Upper lobe of left lung (tissue), 6 donors: Measurements from ENCODE around the gene EVA1B. TPM values are rescaled to one million over a fixed set of nuclear protein-coding genes. Genes with fewer than 3 reads are reported as not detected.

ENCODE experiments used
- ATAC-seq, 2 donors: fragments of 200-7000 bp; cut with Tn5 transposase; one replicate each; pipeline ENCODE4 v1.9.1; 2022; ENCODE audit warnings: mild to moderate bottlenecking in 2 of 2, moderate library complexity in 2 of 2; ENCODE audit not compliant: low FRiP score in 2 of 2
- DNase-seq, 2 donors: peaks; one replicate each; pipeline ENCODE4 v3.0.0-alpha.2; 2019 to 2020
- H3K27ac ChIP-seq, 4 donors: fragments of 200-600 bp; sonication (generic); one replicate each; pipeline ENCODE4 v1.5.1; 2016 to 2019
- H3K27me3 ChIP-seq, 4 donors: fragments of 200-600 bp; sonication (generic); one replicate each; pipeline ENCODE4 v1.5.1; 2017 to 2019
- H3K36me3 ChIP-seq, 4 donors: fragments of 200-600 bp; sonication (generic); one replicate each; pipeline ENCODE4 v1.5.1; 2016 to 2019
- H3K4me1 ChIP-seq, 4 donors: fragments of 200-600 bp; sonication (generic); one replicate each; pipeline ENCODE4 v1.5.1; 2018 to 2019
- H3K4me3 ChIP-seq, 4 donors: fragments of 200-600 bp; sonication (generic); one replicate each; pipeline ENCODE4 v1.5.1; 2017 to 2019; ENCODE audit warnings: mild to moderate bottlenecking in 2 of 4, moderate library complexity in 1 of 4
- H3K9me3 ChIP-seq, 4 donors: fragments of 200-600 bp; sonication (generic); one replicate each; pipeline ENCODE4 v1.5.1; 2018 to 2019
- CTCF ChIP-seq, 6 experiments: fragments of 450-650 bp in 4 of 6; fragments of 200-600 bp in 2 of 6; sonication (generic) in 2 of 6; IDR thresholded peaks; one replicate each; pipeline ENCODE4 v1.5.1; 2016 to 2019; ENCODE audit warnings: antibody characterized with exemption in 6 of 6
- EP300 ChIP-seq, 4 donors: sonication (generic); formaldehyde crosslinking; IDR thresholded peaks; one replicate each; pipeline ENCODE4 v1.5.1; 2017; ENCODE audit warnings: antibody characterized with exemption in 4 of 4, control low read depth in 2 of 4
- POLR2A ChIP-seq, 4 donors: fragments of 450-650 bp; IDR thresholded peaks; one replicate each; pipeline ENCODE4 v1.5.1; 2016 to 2017; ENCODE audit warnings: antibody characterized with exemption in 4 of 4, mild to moderate bottlenecking in 2 of 4
- POLR2AphosphoS5 ChIP-seq, 2 donors: sonication (generic); formaldehyde crosslinking; IDR thresholded peaks; one replicate each; pipeline ENCODE4 v1.5.1; 2017; ENCODE audit warnings: antibody characterized with exemption in 2 of 2
- WGBS, 2 donors: methylation state at CpG; one replicate each; pipeline ENCODE4 v1.1.5; 2017 to 2018; 5-methylcytosine and 5-hydroxymethylcytosine counted together
- total RNA-seq, 6 donors: library from RNA; depleted of rRNA in 4 of 6; stranded (reverse); fragments of >200 nt in 4 of 6; gene quantifications; one replicate each; pipeline versions ENCODE4 v1.1.0 to v1.2.1, GENCODE V29; 2016 to 2021
- donor health status: DM: no; HTN: no; CAD: no; lungs with moderate emphysema.
- donor health status: DM: no; HTN: yes; CAD: no; lungs with severe emphysema.

Gene EVA1B
- total RNA-seq, 6 donors from 2014 or later, result 24.3 to 97.9 (median 36.6) TPM

DNA sequence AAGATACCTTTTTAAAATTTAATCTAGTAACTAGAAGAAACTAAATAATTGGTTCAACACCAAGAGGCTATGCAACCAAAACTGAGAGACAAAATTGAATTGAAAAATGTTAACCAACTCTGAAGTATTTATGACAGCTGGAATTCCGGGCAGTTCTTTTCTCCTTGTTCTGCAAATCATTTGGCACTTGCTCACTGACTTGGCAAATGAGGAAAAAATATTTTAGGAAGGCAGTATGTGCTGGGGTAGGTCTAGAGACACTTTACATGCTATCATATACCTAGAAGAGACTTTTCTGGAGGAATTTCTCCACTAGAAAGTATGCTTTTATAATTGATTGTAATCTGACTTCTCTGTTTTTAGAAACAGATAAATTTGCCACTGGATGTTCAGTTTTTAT lies 39.4 kb downstream of the EVA1B start:
- no peak for DNase-seq
- TF ChIP-seq POLR2A (IDR thresholded peaks at IDR 0.05) (no peak), EP300 (IDR thresholded peaks at IDR 0.05) (no peak), CTCF (IDR thresholded peaks at IDR 0.05) (no peak), POLR2AphosphoS5 (IDR thresholded peaks at IDR 0.05) (no peak)
- peaks cover 17 to 62% (median 34%) of the 10 kb centered on the region in 4 donors for H3K36me3 ChIP-seq
- no peaks in the 10 kb centered on the region for H3K27me3 ChIP-seq
- H3K4me3 ChIP-seq, result no peak overlapping the region
- 53 to 71% methylated on average over 1 of the region's 1 CpG for WGBS, 2 donors
- no peaks in the 10 kb centered on the region for H3K9me3 ChIP-seq
- peak overlapping the region in 1 of 4 donors; percentile 62 for H3K27ac ChIP-seq
- no peak for ATAC-seq
- peaks cover 7 to 22% (median 13%) of the 10 kb centered on the region in 4 donors for H3K4me1 ChIP-seq

- Histone ChIP-seq H3K36me3 (peaks cover 0 to 30% (median 9%) of the 10 kb centered on the region in 4 donors), H3K27me3 (no peaks in the 10 kb centered on the region), H3K4me3 (no peak overlapping the region), H3K9me3 (no peaks in the 10 kb centered on the region), H3K27ac (peak overlapping the region in 1 of 4 donors; percentile 26), H3K4me1 (peaks cover 0 to 14% (median 5%) of the 10 kb centered on the region in 4 donors)
- ATAC-seq (no peak), DNase-seq (no peak)
- TF ChIP-seq CTCF (IDR thresholded peaks at IDR 0.05) (no peak), POLR2AphosphoS5 (IDR thresholded peaks at IDR 0.05) (no peak), POLR2A (IDR thresholded peaks at IDR 0.05) (no peak), EP300 (IDR thresholded peaks at IDR 0.05) (no peak)
- 85 to 88% methylated on average over 7 of the region's 7 CpGs for WGBS, 2 donors
Measured at GRCh38 chr1:36279789-36280296, 43.6 kb downstream of the EVA1B start.

DNA sequence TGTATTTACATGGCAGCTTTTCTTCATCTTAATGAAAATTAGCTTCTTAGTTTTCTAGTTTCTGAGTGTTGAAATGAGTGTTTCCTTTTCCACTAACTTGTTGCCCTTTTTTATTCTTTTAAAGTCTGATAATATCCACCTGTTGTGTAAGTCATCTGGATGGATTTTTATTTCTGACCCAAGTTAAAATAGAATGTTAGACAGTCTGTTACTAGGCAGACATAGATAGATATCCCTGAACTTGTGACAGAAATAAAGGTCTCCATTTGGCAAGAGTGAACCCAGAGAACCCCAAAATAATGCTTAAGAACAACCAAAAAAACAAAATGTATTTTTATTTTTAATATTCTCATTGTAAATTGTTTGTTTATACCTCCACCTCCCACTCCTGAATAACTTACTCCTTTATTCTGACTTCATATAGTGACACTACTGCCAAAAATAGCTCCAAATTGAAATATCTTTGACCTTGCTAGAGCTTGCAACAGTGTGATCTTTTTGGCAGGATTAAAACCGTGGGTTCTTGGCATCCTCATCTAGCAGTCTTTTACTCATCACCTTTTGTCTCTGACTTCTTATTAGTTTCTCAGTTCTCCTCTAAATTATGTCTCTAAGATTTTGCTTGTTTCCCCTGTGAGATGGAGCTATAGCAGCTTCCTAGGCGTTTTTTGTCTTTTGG lies 44.2 kb downstream of the EVA1B start:
- TF ChIP-seq POLR2A (IDR thresholded peaks at IDR 0.05), result no peak
- no peak for TF ChIP-seq CTCF (IDR thresholded peaks at IDR 0.05)
- TF ChIP-seq EP300 (IDR thresholded peaks at IDR 0.05), result no peak
- TF ChIP-seq POLR2AphosphoS5 (IDR thresholded peaks at IDR 0.05), result no peak
- H3K36me3 ChIP-seq, result peaks cover 0 to 26% (median 5%) of the 10 kb centered on the region in 4 donors
- no peak for DNase-seq
- H3K9me3 ChIP-seq, result no peaks in the 10 kb centered on the region
- H3K4me3 ChIP-seq, result no peak overlapping the region
- 46 to 48% methylated on average over 2 of the region's 2 CpGs for WGBS, 2 donors
- no peak overlapping the region for H3K27ac ChIP-seq
- peak in 1 of 2 donors; percentile 44 for ATAC-seq
- H3K27me3 ChIP-seq, result no peaks in the 10 kb centered on the region
- H3K4me1 ChIP-seq, result peaks cover 0 to 14% (median 5%) of the 10 kb centered on the region in 4 donors

- Histone ChIP-seq H3K27ac (no peak overlapping the region), H3K9me3 (no peaks in the 10 kb centered on the region), H3K4me1 (peaks cover 0 to 13% (median 1%) of the 10 kb centered on the region in 4 donors), H3K27me3 (no peaks in the 10 kb centered on the region), H3K36me3 (peaks cover 0 to 21% (median 0%) of the 10 kb centered on the region in 4 donors), H3K4me3 (no peak overlapping the region)
- whole genome bisulfite sequencing, 2 donors, result 95 to 97% methylated on average over 6 of the region's 6 CpGs
- DNase-seq, result no peak
- ATAC-seq, result no peak
- TF ChIP-seq POLR2AphosphoS5 (IDR thresholded peaks at IDR 0.05) (no peak), POLR2A (IDR thresholded peaks at IDR 0.05) (no peak), CTCF (IDR thresholded peaks at IDR 0.05) (no peak), EP300 (IDR thresholded peaks at IDR 0.05) (no peak)
Measured at GRCh38 chr1:36276688-36277087, 46.8 kb downstream of the EVA1B start.
